Activated CD4-positive, alpha-beta T cell treated with anti-CD3 and anti-CD28 coated beads, Interleukin-2, amount 10 ng/mL, durations not matched to agents 7 days and 5 days (primary cell): ENCODE measurements around the gene EXTL1. TPM values are rescaled to one million over a fixed set of nuclear protein-coding genes. Genes with fewer than 3 reads are reported as not detected.
A peak's percentile ranks its signal among the peaks of the same experiment; 100 is the strongest.

Experiments used
- CTCF ChIA-PET: fragments of 350-600 bp; sonication (Branson Sonifier 250); formaldehyde crosslinking; loops from one replicate; lab custom pipeline; 2021; ENCODE audit warnings: antibody characterized with exemption; lab: Charles Lee
- POLR2A ChIA-PET: fragments of 350-600 bp; sonication (Branson Sonifier 250); formaldehyde crosslinking; loops from one replicate; lab custom pipeline; 2021; ENCODE audit warnings: antibody characterized with exemption; lab: Charles Lee
- DNase-seq: peaks from one replicate; pipeline ENCODE4 v3.0.0-alpha.2; 2020
- H3K27ac Mint-ChIP-seq: one replicate; pipeline ENCODE4 v1.8.0; 2021; ENCODE audit warnings: mild to moderate bottlenecking, moderate library complexity, mixed read lengths
- H3K27me3 Mint-ChIP-seq: one replicate; pipeline ENCODE4 v1.8.0; 2021; ENCODE audit warnings: mixed read lengths
- H3K36me3 Mint-ChIP-seq: one replicate; pipeline ENCODE4 v1.8.0; 2021; ENCODE audit warnings: low read depth, mixed read lengths
- H3K4me1 Mint-ChIP-seq: one replicate; pipeline ENCODE4 v1.8.0; 2021; ENCODE audit warnings: mixed read lengths
- H3K4me3 Mint-ChIP-seq: one replicate; pipeline ENCODE4 v1.8.0; 2021; ENCODE audit warnings: mild to moderate bottlenecking, moderate library complexity, mixed read lengths
- H3K9me3 Mint-ChIP-seq: one replicate; pipeline ENCODE4 v1.8.0; 2021; ENCODE audit warnings: mixed read lengths
- total RNA-seq, 2 experiments: library from RNA; stranded (reverse); gene quantifications; one replicate each; pipeline ENCODE4 v1.2.3, GENCODE V29; 2021

The EXTL1 gene
- total RNA-seq, 2 experiments from 2014 or later: not detected

DNA sequence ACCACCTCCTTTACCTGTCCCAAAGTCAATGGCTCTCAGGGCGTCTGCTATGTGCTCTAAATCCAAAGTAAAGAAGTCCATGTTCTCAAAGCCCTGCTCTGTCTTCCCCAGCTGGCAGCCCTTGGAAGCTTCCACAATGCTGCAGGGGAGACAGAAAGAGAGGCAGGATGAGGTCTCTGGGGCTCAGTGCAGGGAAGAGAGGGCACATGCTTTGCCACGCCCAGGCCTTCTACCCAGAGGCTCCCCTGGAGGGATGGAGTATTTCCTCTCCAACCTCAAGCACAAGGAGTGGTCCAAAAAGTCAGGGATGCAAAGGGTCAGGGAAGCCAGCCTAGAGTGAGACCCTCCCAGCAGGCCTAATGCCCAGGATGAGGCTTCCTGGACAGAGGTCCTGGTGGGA lies 35.6 kb downstream of the EXTL1 start:
- ChIA-PET CTCF (no interaction called here), POLR2A (no interaction called here)
- Mint-ChIP-seq H3K27me3 (peaks cover 34% of the 10 kb centered on the region), H3K4me3 (no peak overlapping the region), H3K9me3 (no peaks in the 10 kb centered on the region), H3K4me1 (no peaks in the 10 kb centered on the region), H3K36me3 (no peaks in the 10 kb centered on the region), H3K27ac (no peak overlapping the region)
- no peak for DNase-seq

DNA sequence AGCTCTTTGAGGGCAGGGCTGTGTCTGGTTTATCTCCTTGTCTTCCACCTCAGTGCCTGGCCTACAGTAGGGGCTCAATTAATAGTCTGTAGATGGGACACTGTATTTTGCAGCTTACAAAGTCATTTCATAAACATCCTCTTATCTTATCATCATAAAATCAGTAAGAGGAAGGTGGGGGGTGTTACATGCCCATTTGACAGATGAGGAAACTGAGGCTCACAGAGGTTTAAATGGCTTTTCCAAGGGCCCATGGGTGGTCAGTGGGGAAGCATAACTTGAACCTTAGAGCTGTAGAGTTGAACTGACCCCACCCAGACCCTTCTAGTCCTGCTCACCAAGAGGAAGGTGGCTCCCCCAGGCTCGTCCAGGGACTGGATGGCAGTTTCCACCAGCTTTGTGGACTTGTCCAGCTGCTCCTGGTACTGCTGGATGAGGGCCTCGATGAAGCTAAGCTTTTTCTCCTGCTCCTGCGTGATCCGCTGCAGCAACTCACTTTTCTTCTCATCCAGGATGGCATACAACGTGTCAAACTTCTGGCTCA lies 36.5 kb downstream of the EXTL1 start:
- DNase-seq: no peak
- ChIA-PET POLR2A (no interaction called here), CTCF (interaction anchor here (0.6 to 2.1 kb wide), 8 partner anchors 10 to 191 kb away, joined by 3 to 8 read pairs (median 3); no protein-coding TSS in a partner anchor)
- Mint-ChIP-seq H3K9me3 (no peaks in the 10 kb centered on the region), H3K4me1 (no peaks in the 10 kb centered on the region), H3K27me3 (peaks cover 38% of the 10 kb centered on the region), H3K4me3 (no peak overlapping the region), H3K27ac (no peak overlapping the region), H3K36me3 (no peaks in the 10 kb centered on the region)

DNA sequence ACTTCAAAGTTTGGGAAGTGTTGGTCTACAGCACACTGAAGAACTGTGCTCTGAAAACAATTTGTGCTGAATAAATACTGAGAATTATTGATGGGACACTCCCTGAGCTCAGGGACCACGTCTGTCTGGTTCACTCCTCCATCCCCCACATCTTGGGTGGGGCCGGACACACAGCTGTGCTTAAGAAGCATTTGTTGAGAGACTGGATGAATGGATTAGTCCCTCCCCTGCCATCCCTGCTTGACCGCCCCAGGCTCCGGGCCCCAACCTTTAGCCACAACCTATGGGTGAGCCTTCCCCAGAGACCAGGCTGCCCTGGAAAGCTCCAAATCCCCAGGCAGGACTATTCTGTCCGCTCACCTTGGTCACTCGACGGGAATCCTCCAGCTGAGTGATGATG lies 38.3 kb downstream of the EXTL1 start:
- Mint-ChIP-seq H3K9me3 (no peaks in the 10 kb centered on the region), H3K27me3 (peaks cover 27% of the 10 kb centered on the region), H3K4me1 (no peaks in the 10 kb centered on the region), H3K27ac (no peak overlapping the region), H3K4me3 (no peak overlapping the region), H3K36me3 (no peaks in the 10 kb centered on the region)
- ChIA-PET POLR2A (no interaction called here), CTCF (no interaction called here)
- DNase-seq: no peak

DNA sequence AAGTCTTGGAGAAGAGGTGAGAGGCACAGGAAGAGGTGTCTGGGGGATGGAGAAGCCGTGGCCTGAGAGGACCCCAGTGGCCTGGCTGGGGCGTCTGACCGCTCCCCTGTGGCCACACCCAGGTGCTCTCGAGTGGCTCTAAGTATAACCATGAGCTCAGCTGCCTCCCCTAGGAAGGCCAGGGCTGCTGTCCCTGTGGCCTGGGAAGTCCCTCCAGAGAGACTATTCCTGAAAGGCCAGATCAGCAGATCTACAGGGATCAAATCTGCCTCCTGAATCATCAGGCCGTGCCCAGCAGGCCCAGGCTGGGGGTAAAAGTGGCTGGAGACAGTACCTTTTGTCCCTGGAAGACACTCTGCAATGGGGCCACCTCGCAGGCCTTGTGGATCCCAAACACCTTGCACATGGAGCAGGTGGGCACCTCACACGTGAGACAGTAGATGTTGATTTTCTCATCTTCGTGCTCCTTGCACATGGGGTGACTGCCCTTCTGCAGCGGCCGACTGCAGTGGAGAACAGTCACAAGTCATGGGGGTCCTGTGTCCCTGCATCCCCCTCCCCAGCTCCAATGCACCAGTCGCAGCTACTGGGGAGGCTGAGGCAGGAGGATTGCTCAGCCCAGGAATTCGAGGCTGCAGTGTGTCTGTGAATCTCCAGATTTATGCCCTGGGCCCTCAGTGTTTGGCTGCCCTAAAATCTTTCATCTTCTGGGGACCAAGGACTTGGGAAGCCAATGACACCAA lies 39.4 kb downstream of the EXTL1 start:
- Mint-ChIP-seq H3K9me3 (no peaks in the 10 kb centered on the region), H3K27ac (no peak overlapping the region), H3K4me1 (no peaks in the 10 kb centered on the region), H3K4me3 (no peak overlapping the region), H3K36me3 (no peaks in the 10 kb centered on the region), H3K27me3 (peaks cover 20% of the 10 kb centered on the region)
- no peak for DNase-seq
- ChIA-PET CTCF (interaction anchor here (1.6 kb wide), 1 partner anchor 34 kb away, joined by 3 read pairs; no protein-coding TSS in a partner anchor), POLR2A (no interaction called here)

DNA sequence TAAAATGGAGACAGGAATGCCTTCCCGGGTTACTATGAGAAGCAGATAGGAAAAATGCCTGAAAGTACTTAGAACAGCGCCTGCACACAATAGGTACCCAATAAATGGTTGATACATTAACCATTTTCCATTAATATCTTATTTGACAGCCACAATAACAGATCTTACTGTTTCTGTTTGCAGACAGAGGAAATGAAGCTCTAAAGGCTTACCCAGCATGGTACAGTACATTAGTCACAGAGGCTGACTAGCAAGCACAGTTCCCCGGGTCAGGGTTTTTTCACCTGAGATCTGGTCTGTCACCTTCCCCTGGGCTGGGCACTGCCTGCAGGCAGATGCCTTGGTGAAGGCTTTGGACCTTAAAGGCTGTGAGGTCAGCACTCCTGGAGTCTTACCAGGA lies 43.0 kb downstream of the EXTL1 start:
- peaks cover 16% of the 10 kb centered on the region for H3K27me3 Mint-ChIP-seq
- no peak for DNase-seq
- ChIA-PET POLR2A (no interaction called here), CTCF (interaction anchor here (1.2 to 1.8 kb wide), 4 partner anchors 11 to 105 kb away, joined by 4 to 6 read pairs (median 4); partner anchors contain the start of gene ZNF593)
- no peak overlapping the region for H3K27ac Mint-ChIP-seq
- H3K36me3 Mint-ChIP-seq: no peaks in the 10 kb centered on the region
- H3K4me3 Mint-ChIP-seq: no peak overlapping the region
- no peaks in the 10 kb centered on the region for H3K9me3 Mint-ChIP-seq
- no peaks in the 10 kb centered on the region for H3K4me1 Mint-ChIP-seq

DNA sequence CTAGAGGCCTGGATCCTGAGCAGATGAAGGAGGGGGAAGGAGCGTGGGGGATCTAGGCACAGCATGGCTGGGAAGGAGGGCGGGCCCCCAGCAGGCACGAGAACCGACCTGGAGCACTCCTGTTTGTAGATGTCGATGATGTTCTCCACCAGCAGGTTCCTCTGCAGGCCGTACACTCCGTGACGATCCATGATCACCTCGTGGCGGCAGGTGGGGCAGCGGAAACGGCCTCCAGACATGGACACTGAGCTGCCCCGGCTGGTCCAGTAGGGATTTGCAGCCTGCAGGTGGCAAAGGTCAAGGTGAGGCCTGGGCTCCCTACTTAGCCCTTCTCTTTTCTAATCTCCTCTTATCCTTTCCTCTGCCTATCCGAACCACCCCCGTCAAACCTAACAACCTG lies 44.6 kb downstream of the EXTL1 start:
- no peaks in the 10 kb centered on the region for H3K36me3 Mint-ChIP-seq
- peaks cover 20% of the 10 kb centered on the region for H3K27me3 Mint-ChIP-seq
- no peaks in the 10 kb centered on the region for H3K9me3 Mint-ChIP-seq

DNA sequence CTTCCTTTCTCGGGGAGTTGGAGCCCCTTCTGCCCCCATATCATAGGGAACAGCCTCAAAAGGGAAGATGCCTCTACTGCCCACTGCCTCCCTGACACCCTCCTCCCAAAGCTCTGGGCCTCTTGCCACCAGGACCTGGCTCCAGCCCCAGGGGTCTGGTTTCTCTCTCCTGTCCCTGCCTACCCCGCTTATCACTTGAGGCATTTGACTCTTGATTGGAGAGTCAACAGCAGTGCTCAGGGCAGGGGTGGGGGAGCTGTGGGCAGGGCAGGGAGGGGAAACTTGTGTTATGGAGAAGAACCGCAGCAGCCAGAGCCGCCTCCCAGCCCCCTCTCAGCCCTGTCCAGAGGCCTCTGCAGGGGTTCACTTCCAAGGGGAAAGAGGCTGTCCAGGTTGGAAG lies 45.3 kb downstream of the EXTL1 start:
- ChIA-PET CTCF (interaction anchor here (0.6 to 1.3 kb wide), 6 partner anchors 11 to 715 kb away, joined by 3 to 5 read pairs (median 4); no protein-coding TSS in a partner anchor), POLR2A (no interaction called here)
- Mint-ChIP-seq H3K4me1 (no peaks in the 10 kb centered on the region), H3K27me3 (peaks cover 19% of the 10 kb centered on the region), H3K27ac (peak overlapping the region; percentile 37), H3K9me3 (no peaks in the 10 kb centered on the region), H3K36me3 (no peaks in the 10 kb centered on the region), H3K4me3 (no peak overlapping the region)
- DNase-seq: no peak

More for the DNA sequence above, 44.6 kb downstream of the EXTL1 start:
- H3K27ac Mint-ChIP-seq: no peak overlapping the region
- H3K4me3 Mint-ChIP-seq: no peak overlapping the region
- DNase-seq: no peak
- H3K4me1 Mint-ChIP-seq: no peaks in the 10 kb centered on the region
- CTCF ChIA-PET: interaction anchor here (0.6 to 1.8 kb wide), 7 partner anchors 12 to 715 kb away, joined by 3 to 5 read pairs (median 3); partner anchors contain the start of gene ZNF593
- POLR2A ChIA-PET: no interaction called here

DNA sequence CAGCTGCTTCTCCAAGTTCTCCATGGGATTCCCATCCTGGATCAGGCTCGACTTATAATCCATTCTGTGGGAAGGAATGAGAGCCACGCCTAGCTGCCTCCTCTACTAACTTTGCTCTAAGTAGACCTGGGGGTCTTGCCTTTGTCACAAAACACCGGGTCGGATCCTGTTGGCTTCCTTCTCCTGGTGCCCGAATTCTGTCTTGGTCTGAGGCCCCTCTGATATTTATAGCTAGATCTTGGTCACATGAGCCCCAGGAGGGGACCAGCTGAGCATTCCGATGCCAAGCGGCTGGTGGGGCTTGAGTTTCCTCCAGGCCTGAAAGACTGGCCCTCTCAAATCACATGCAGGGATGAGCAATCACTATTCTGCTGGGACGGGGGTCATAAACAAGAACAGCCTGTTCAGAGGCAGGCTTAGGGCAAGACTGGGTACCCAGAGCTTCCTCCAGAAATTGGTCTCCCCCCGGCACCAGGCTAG lies 45.9 kb downstream of the EXTL1 start, which contains the start of gene TRIM63:
Gene TRIM63, minus strand, starts transcription at position 199 of the 480 bp plus-strand sequence. Its CDS starts 136 bp downstream, at position 63.
- H3K4me1 Mint-ChIP-seq: no peaks in the 10 kb centered on the region
- ChIA-PET POLR2A (no interaction called here), CTCF (interaction anchor here (0.6 to 1.0 kb wide), 3 partner anchors 9 to 70 kb away, joined by 3 to 5 read pairs (median 3); no protein-coding TSS in a partner anchor)
- H3K27me3 Mint-ChIP-seq: peaks cover 21% of the 10 kb centered on the region
- H3K36me3 Mint-ChIP-seq: no peaks in the 10 kb centered on the region
- no peak within 1 kb of the TSS for H3K4me3 Mint-ChIP-seq
- H3K9me3 Mint-ChIP-seq: no peaks in the 10 kb centered on the region
- H3K27ac Mint-ChIP-seq: peak within 1 kb of the TSS; percentile 37
- no peak for DNase-seq

DNA sequence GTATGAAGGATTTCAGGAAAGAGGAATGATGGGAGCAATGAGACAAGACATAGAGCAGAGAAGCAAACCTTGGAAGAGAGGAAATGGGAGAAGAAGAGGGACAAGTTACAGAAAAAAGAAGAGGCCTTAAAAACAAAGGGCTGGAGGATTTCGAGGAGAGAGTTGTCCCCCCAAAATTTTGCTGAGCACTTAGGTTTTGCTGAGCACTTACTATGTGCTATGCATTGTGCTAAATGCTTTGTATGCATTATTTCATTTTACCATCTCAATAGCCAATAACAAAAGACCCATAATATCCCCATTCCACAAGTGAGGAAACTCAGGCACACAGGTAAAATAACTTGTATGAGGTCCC lies 48.3 kb downstream of the EXTL1 start:
- Mint-ChIP-seq H3K36me3 (no peaks in the 10 kb centered on the region), H3K9me3 (no peaks in the 10 kb centered on the region), H3K4me1 (no peaks in the 10 kb centered on the region), H3K27me3 (peaks cover 29% of the 10 kb centered on the region), H3K27ac (no peak overlapping the region), H3K4me3 (no peak overlapping the region)
- DNase-seq: no peak
- POLR2A ChIA-PET: no interaction called here
- CTCF ChIA-PET: interaction anchor here (0.5 to 1.4 kb wide), 4 partner anchors 16 to 1986 kb away, joined by 3 to 4 read pairs (median 3); no protein-coding TSS in a partner anchor

DNA sequence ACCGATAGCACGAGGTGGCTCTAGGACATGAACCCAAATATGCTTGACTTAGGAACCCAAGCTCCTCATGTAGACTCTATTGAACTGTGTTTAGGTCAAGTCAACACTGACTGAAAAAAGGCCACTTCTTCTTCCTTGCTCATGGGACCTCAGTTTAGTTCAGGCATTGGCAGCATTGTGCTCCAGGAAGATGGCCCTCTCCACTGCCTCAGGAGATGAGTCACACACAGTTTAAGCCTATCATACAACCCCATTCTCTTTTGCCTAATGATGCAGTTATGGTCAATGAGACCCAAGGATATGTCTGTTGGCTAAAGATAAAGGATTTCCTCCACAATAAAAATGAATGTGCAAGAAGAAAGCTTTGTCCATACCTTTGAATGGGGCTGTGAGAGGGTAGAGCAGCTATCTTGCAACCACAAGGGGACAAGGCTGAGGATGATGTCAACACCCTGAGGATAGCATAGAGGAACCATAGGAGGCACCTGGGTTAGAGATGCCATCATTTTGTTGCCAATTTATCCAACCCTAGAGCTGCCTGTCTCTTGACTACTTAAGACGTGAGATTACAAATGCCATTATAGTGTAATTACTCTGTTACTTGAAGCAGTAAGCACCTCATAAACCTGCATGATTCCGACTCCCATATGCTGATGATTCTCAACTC lies 48.9 kb downstream of the EXTL1 start:
- H3K4me1 Mint-ChIP-seq: peaks cover 3% of the 10 kb centered on the region
- H3K4me3 Mint-ChIP-seq: no peak overlapping the region
- H3K27me3 Mint-ChIP-seq: peaks cover 29% of the 10 kb centered on the region
- ChIA-PET CTCF (interaction anchor here (0.5 to 1.4 kb wide), 4 partner anchors 15 to 231 kb away, joined by 3 to 4 read pairs (median 3); no protein-coding TSS in a partner anchor), POLR2A (no interaction called here)
- H3K27ac Mint-ChIP-seq: no peak overlapping the region
- no peak for DNase-seq
- no peaks in the 10 kb centered on the region for H3K36me3 Mint-ChIP-seq
- no peaks in the 10 kb centered on the region for H3K9me3 Mint-ChIP-seq

DNA sequence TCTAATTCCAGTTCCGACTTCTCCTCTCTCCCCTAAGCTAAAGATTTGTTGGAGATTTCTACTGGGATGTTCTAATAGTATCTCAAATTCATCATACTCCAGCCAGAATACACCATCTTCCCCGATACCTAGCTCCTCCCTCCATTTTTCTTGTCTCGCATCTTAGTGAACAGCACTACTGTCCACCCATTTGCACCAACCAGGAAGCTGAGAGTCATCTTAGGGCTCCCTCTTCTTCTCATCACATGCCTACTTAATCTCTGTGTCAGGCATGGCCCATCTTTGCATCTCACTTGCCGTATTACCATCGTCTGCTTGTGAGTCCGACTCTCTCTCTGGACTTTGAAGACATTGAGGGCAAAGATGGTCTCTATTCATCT lies 49.4 kb downstream of the EXTL1 start:
- peaks cover 8% of the 10 kb centered on the region for H3K4me1 Mint-ChIP-seq

DNA sequence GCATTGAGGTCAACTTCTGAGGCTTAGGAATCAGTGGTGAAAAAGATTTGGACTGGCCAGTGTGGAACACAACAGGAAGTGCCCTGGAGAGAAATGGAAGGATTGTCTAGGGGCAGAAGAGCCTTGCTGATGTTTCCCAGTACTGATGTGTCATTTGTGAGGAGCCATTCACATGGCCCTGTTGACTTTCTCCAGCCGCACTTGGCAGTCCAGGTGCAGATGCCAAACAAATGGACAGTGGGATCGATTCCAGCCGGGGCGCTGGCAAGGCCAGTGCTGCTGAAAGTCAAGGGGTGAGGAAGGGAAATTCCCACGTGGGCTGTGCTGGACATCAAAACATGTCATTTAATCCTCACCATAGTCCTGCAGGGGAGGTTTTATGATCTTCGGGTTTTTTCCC lies 50.7 kb downstream of the EXTL1 start:
- Mint-ChIP-seq H3K36me3 (no peaks in the 10 kb centered on the region), H3K4me1 (peaks cover 15% of the 10 kb centered on the region), H3K27me3 (peaks cover 31% of the 10 kb centered on the region), H3K27ac (no peak overlapping the region), H3K9me3 (no peaks in the 10 kb centered on the region), H3K4me3 (no peak overlapping the region)
- ChIA-PET POLR2A (no interaction called here), CTCF (interaction anchor here (1.0 kb wide), 1 partner anchor 16 kb away, joined by 5 read pairs; no protein-coding TSS in a partner anchor)
- no peak for DNase-seq

More for the DNA sequence above, 49.4 kb downstream of the EXTL1 start:
- Mint-ChIP-seq H3K36me3 (no peaks in the 10 kb centered on the region), H3K27me3 (peaks cover 29% of the 10 kb centered on the region), H3K9me3 (no peaks in the 10 kb centered on the region), H3K4me3 (no peak overlapping the region), H3K27ac (no peak overlapping the region)
- POLR2A ChIA-PET: no interaction called here
- CTCF ChIA-PET: interaction anchor here (0.6 to 1.4 kb wide), 2 partner anchors 35 to 94 kb away, joined by 3 read pairs; no protein-coding TSS in a partner anchor
- DNase-seq: no peak
